Measurements from ENCODE around the gene TRAPPC5.

- TF ChIP-seq CTCF (IDR thresholded peaks at IDR 0.05; ENCODE audit: insufficient read depth, low read depth, low read length) (no peak), EZH2 (IDR thresholded peaks at IDR 0.05; ENCODE audit: insufficient read depth, low read length) (no peak)
These were observed 41.6 kb downstream of the TRAPPC5 start for GRCh38 chr19:7722231-7722651.
